ENCODE results near the gene SIT1.
"Not testable (repeated sequence)": the region's sequence is repeated elsewhere in the genome, so short reads cannot be mapped to it uniquely, and the experiment has no call there.

GRCh38 chr9:35641478-35641877 is 9.3 kb downstream of the SIT1 start:
- TF ChIP-seq, protein P1, sequence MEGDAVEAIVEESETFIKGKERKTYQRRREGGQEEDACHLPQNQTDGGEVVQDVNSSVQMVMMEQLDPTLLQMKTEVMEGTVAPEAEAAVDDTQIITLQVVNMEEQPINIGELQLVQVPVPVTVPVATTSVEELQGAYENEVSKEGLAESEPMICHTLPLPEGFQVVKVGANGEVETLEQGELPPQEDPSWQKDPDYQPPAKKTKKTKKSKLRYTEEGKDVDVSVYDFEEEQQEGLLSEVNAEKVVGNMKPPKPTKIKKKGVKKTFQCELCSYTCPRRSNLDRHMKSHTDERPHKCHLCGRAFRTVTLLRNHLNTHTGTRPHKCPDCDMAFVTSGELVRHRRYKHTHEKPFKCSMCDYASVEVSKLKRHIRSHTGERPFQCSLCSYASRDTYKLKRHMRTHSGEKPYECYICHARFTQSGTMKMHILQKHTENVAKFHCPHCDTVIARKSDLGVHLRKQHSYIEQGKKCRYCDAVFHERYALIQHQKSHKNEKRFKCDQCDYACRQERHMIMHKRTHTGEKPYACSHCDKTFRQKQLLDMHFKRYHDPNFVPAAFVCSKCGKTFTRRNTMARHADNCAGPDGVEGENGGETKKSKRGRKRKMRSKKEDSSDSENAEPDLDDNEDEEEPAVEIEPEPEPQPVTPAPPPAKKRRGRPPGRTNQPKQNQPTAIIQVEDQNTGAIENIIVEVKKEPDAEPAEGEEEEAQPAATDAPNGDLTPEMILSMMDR (IDR thresholded peaks at IDR 0.05) = not testable (repeated sequence)
- not testable (repeated sequence) for TF ChIP-seq POLR2A (IDR thresholded peaks at IDR 0.05)

Data from lower leg skin (tissue), 3 donors.